Glutamatergic neuron (in vitro differentiated cells): Measurements from ENCODE around the gene IL17REL. TPM values are rescaled to one million over a fixed set of nuclear protein-coding genes. Genes with fewer than 3 reads are reported as not detected.

Experiments used
- DNase-seq: peaks from one replicate; pipeline ENCODE4 v3.0.0; 2022
- H3K27ac Mint-ChIP-seq: one replicate; pipeline ENCODE4 v1.8.0; 2020; ENCODE audit warnings: mild to moderate bottlenecking, mixed read lengths, inconsistent platforms; ENCODE audit not compliant: unreplicated experiment
- H3K27me3 Mint-ChIP-seq: one replicate; pipeline ENCODE4 v1.8.0; 2020; ENCODE audit warnings: mild to moderate bottlenecking, moderate library complexity, mixed read lengths, inconsistent platforms; ENCODE audit not compliant: unreplicated experiment
- H3K36me3 Mint-ChIP-seq: one replicate; pipeline ENCODE4 v1.8.0; 2020; ENCODE audit warnings: mild to moderate bottlenecking, mixed read lengths, inconsistent platforms; ENCODE audit not compliant: unreplicated experiment
- H3K4me1 Mint-ChIP-seq: one replicate; pipeline ENCODE4 v1.8.0; 2020; ENCODE audit warnings: mild to moderate bottlenecking, low read depth, mixed read lengths, inconsistent platforms; ENCODE audit not compliant: unreplicated experiment
- H3K4me3 Mint-ChIP-seq: one replicate; pipeline ENCODE4 v1.8.0; 2020; ENCODE audit warnings: mild to moderate bottlenecking, mixed read lengths, inconsistent platforms; ENCODE audit not compliant: unreplicated experiment
- H3K9me3 Mint-ChIP-seq: one replicate; pipeline ENCODE4 v1.8.0; 2020; ENCODE audit warnings: mild to moderate bottlenecking, moderate library complexity, mixed read lengths, inconsistent platforms; ENCODE audit not compliant: unreplicated experiment
- CTCF ChIP-seq: fragments of 200-600 bp; sonication (generic); IDR thresholded peaks from one replicate; pipeline ENCODE4 v1.5.0; 2021; ENCODE audit not compliant: partially characterized antibody, unreplicated experiment
- total RNA-seq: library from RNA; stranded (reverse); fragmentation: NEBNext Ultra II Directional; extraction: Animal tissue kit (Norgen Biotek cat#: 25700); gene quantifications from one replicate; pipeline ENCODE4 v1.2.1, GENCODE V29; 2021; ENCODE audit not compliant: unreplicated experiment

IL17REL gene
- total RNA-seq, 1 donor from 2014 or later, result not detected

GRCh38 chr22:49970528-49971231 is 41.9 kb downstream of the IL17REL start:
- H3K36me3 Mint-ChIP-seq, result peaks cover 3% of the 10 kb centered on the region
- peak overlapping the region; percentile 61 for H3K4me3 Mint-ChIP-seq
- no peak for TF ChIP-seq CTCF
- DNase-seq, result peak; percentile 75
- peak overlapping the region; percentile 69 for H3K27ac Mint-ChIP-seq
- peaks cover 8% of the 10 kb centered on the region for H3K4me1 Mint-ChIP-seq
- peaks cover 12% of the 10 kb centered on the region for H3K27me3 Mint-ChIP-seq
- peaks cover 9% of the 10 kb centered on the region for H3K9me3 Mint-ChIP-seq

- H3K4me1 Mint-ChIP-seq, result peaks cover 8% of the 10 kb centered on the region
- peak overlapping the region; percentile 61 for H3K4me3 Mint-ChIP-seq
- peaks cover 4% of the 10 kb centered on the region for H3K9me3 Mint-ChIP-seq
- H3K27ac Mint-ChIP-seq, result no peak overlapping the region
- no peaks in the 10 kb centered on the region for H3K36me3 Mint-ChIP-seq
- peaks cover 12% of the 10 kb centered on the region for H3K27me3 Mint-ChIP-seq
- DNase-seq, result peak; percentile 11
- no peak for TF ChIP-seq CTCF
Measured at GRCh38 chr22:49969751-49970527, 42.6 kb downstream of the IL17REL start.

- Mint-ChIP-seq H3K27me3 (peaks cover 14% of the 10 kb centered on the region), H3K36me3 (no peaks in the 10 kb centered on the region), H3K27ac (no peak overlapping the region), H3K4me3 (no peak overlapping the region), H3K9me3 (peaks cover 4% of the 10 kb centered on the region), H3K4me1 (peaks cover 8% of the 10 kb centered on the region)
- no peak for TF ChIP-seq CTCF
- DNase-seq, result peak; percentile 14
Measured at GRCh38 chr22:49968831-49969661, 43.5 kb downstream of the IL17REL start.

GRCh38 chr22:49968313-49968830 is 44.2 kb downstream of the IL17REL start:
- Mint-ChIP-seq H3K27me3 (peaks cover 16% of the 10 kb centered on the region), H3K36me3 (no peaks in the 10 kb centered on the region), H3K4me1 (peaks cover 10% of the 10 kb centered on the region), H3K27ac (peak overlapping the region; percentile 93), H3K4me3 (peak overlapping the region; percentile 71), H3K9me3 (peaks cover 6% of the 10 kb centered on the region)
- peak; percentile 25 for DNase-seq
- no peak for TF ChIP-seq CTCF
